NCI-H2107 treated with DMSO at 0.1 percent for 48 hours (cell line): ENCODE data around the gene CD99.
"Not testable (repeated sequence)": the region's sequence is repeated elsewhere in the genome, so short reads cannot be mapped to it uniquely, and the experiment has no call there.

ENCODE experiments used
- DNase-seq: peaks from one replicate; lab custom pipeline; 2025; ENCODE audit not compliant: unreplicated experiment; lab: John Stamatoyannopoulos, UW

Gene CD99

GRCh38 chrX:2719774-2720447 lies 28.8 kb downstream of the CD99 start:
- DNase-seq: no peak

- no peak for DNase-seq
Observed at GRCh38 chrX:2723286-2723879, 32.3 kb downstream of the CD99 start.

- DNase-seq: not testable (repeated sequence)
Observed at GRCh38 chrX:2727264-2727663, 36.2 kb downstream of the CD99 start.

GRCh38 chrX:2732076-2732475 lies 41.0 kb downstream of the CD99 start:
- DNase-seq: no peak

GRCh38 chrX:2732649-2733048 lies 41.6 kb downstream of the CD99 start:
- DNase-seq: no peak

- no peak for DNase-seq
Observed at GRCh38 chrX:2733286-2733685, 42.2 kb downstream of the CD99 start.

GRCh38 chrX:2735270-2735669 lies 44.2 kb downstream of the CD99 start:
- DNase-seq: no peak

GRCh38 chrX:2740672-2741071 lies 49.6 kb downstream of the CD99 start:
- no peak for DNase-seq

- no peak for DNase-seq
Observed at GRCh38 chrX:2741386-2741785, 50.3 kb downstream of the CD99 start.

GRCh38 chrX:2746250-2746649 lies 55.2 kb downstream of the CD99 start:
- DNase-seq: not testable (repeated sequence)

- no peak for DNase-seq
Observed at GRCh38 chrX:2748171-2748814, 57.2 kb downstream of the CD99 start.

GRCh38 chrX:2748815-2749188 lies 57.7 kb downstream of the CD99 start:
- no peak for DNase-seq

- no peak for DNase-seq
Observed at GRCh38 chrX:2751291-2751690, 60.2 kb downstream of the CD99 start.

- not testable (repeated sequence) for DNase-seq
Observed at GRCh38 chrX:2751874-2752300, 60.8 kb downstream of the CD99 start, which contains the start of gene XG. Gene XG (plus strand): TSS chrX:2752040. CDS start chrX:2752275, 235 bp downstream.

GRCh38 chrX:2752441-2752840 lies 61.3 kb downstream of the CD99 start:
- DNase-seq: not testable (repeated sequence)

GRCh38 chrX:2755163-2755715 lies 64.1 kb downstream of the CD99 start:
- not testable (repeated sequence) for DNase-seq

- DNase-seq: peak; percentile 12
Observed at GRCh38 chrX:2756548-2756947, 65.5 kb downstream of the CD99 start.

GRCh38 chrX:2761246-2761645 lies 70.2 kb downstream of the CD99 start:
- DNase-seq: no peak

- DNase-seq: not testable (repeated sequence)
Observed at GRCh38 chrX:2762671-2763070, 71.6 kb downstream of the CD99 start.

GRCh38 chrX:2764766-2765548 lies 73.9 kb downstream of the CD99 start:
- not testable (repeated sequence) for DNase-seq

GRCh38 chrX:2765549-2765830 lies 74.4 kb downstream of the CD99 start:
- no peak for DNase-seq
